IPS-20b (cell line): ENCODE data around the gene THOC2.

Experiments
- H3K27ac ChIP-seq: one replicate; pipeline ENCODE4 v1.5.1; 2013; ENCODE audit warnings: low read length
- H3K27me3 ChIP-seq: 2 replicates; pipeline ENCODE4 v1.6.1; 2013; ENCODE audit warnings: mild to moderate bottlenecking, low read length, inconsistent platforms; ENCODE audit not compliant: insufficient read depth
- H3K36me3 ChIP-seq: 2 replicates; pipeline ENCODE4 v1.6.1; 2013; ENCODE audit warnings: low read depth, mild to moderate bottlenecking, inconsistent platforms, low read length, moderate library complexity; ENCODE audit not compliant: insufficient read depth
- H3K4me1 ChIP-seq: 2 replicates; pipeline ENCODE4 v1.6.1; 2013; ENCODE audit warnings: mild to moderate bottlenecking, control low read depth, inconsistent platforms, low read length, moderate library complexity; ENCODE audit not compliant: insufficient read depth
- H3K4me3 ChIP-seq: 2 replicates; pipeline ENCODE4 v1.5.1; 2013; ENCODE audit warnings: mild to moderate bottlenecking, low read length, inconsistent platforms
- H3K9ac ChIP-seq: 2 replicates; pipeline ENCODE4 v1.6.1; 2013; ENCODE audit warnings: low read depth, mild to moderate bottlenecking, inconsistent platforms, low read length, moderate library complexity
- H3K9me3 ChIP-seq: 2 replicates; pipeline ENCODE4 v1.6.1; 2013; ENCODE audit warnings: mild to moderate bottlenecking, low read depth, low read length, inconsistent platforms; ENCODE audit not compliant: insufficient read depth

Gene THOC2

DNA sequence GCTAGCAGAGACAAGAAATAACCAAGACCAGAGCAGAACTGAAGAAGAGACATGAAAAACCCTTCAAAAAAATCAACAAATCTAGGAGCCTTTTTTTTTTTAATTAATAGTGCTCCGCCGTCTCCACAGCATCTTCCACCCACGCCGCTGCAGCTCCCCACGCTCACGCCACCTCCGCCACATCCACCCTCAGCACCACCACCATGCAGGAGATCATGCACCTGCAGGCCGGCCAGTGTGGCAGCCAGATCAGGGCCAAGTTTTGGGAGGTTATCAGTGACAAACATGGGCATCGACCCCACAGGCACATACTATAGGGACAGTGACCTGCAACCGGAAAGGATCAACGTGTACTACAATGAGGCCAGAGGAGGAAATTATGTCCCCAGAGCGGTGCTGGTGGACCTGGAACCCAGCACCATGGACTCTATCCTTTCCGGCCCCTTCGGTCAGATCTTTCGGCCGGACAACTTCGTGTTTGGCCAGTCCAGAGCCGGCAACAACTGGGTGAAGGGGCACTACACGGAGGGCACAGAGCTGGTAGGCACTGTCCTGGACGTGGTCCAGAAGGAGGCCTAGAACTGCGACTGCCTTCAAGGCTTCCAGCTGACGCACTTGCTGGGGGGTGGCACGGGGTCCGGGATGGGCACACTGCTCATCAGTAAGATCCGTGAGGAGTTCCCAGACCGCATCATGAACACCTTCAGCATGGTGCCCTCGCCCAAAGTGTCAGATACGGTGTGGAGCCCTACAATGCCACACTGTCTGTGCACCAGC lies 171.2 kb downstream of the THOC2 start:
- Histone ChIP-seq H3K27me3 (no peaks in the 10 kb centered on the region), H3K9me3 (no peaks in the 10 kb centered on the region), H3K4me3 (no peak overlapping the region), H3K4me1 (no peaks in the 10 kb centered on the region), H3K27ac (no peak overlapping the region), H3K9ac (no peak overlapping the region), H3K36me3 (no peaks in the 10 kb centered on the region)

DNA sequence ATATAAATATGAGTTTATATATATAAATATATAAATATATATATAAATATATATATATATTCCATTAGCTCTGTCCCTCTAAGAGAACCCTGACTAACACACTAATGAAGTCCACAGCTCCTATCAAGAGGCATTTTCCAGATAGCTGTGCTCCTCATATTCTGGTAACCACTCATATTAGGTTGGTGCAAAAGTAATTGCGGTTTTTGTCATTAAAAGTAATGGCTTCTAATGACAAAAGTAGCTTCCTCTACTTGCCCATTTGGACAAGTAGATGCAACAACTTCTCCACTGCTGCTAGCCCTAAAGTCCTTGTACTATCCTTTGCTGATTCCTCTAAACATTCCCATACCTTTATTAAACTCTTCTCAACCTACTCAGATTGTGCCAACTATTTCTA lies 182.0 kb downstream of the THOC2 start:
- Histone ChIP-seq H3K4me3 (no peak overlapping the region), H3K27ac (no peak overlapping the region), H3K4me1 (no peaks in the 10 kb centered on the region), H3K27me3 (no peaks in the 10 kb centered on the region), H3K36me3 (no peaks in the 10 kb centered on the region), H3K9me3 (no peaks in the 10 kb centered on the region), H3K9ac (no peak overlapping the region)
